Calu3 (cell line): ENCODE measurements around the gene ITGB1. TPM values are rescaled to one million over a fixed set of nuclear protein-coding genes. Genes with fewer than 3 reads are reported as not detected.

Experiments used
- BruUV-seq: library from RNA; stranded (reverse); fragments of 400-500 nt; replicated peaks from 2 replicates; lab custom pipeline; 2021; lab: Mats Ljungman, UMichigan
- CTCF ChIA-PET: fragments of 300-600 bp; sonication (Branson Sonifier 250); formaldehyde crosslinking; loops from one replicate; lab custom pipeline; 2022; ENCODE audit warnings: antibody characterized with exemption; lab: Charles Lee
- DNase-seq: peaks from one replicate; pipeline ENCODE4 v3.0.0; 2022
- H3K27ac Mint-ChIP-seq: one replicate; pipeline ENCODE4 v1.8.0; 2022; ENCODE audit warnings: mixed read lengths; ENCODE audit not compliant: unreplicated experiment
- H3K27me3 Mint-ChIP-seq: one replicate; pipeline ENCODE4 v1.8.0; 2022; ENCODE audit warnings: mixed read lengths; ENCODE audit not compliant: unreplicated experiment
- H3K36me3 Mint-ChIP-seq: one replicate; pipeline ENCODE4 v1.8.0; 2022; ENCODE audit warnings: mild to moderate bottlenecking, moderate library complexity, mixed read lengths; ENCODE audit not compliant: insufficient read depth, unreplicated experiment
- H3K4me1 Mint-ChIP-seq: one replicate; pipeline ENCODE4 v1.8.0; 2022; ENCODE audit warnings: mild to moderate bottlenecking, low read depth, mixed read lengths; ENCODE audit not compliant: unreplicated experiment
- H3K4me3 Mint-ChIP-seq: one replicate; pipeline ENCODE4 v1.8.0; 2022; ENCODE audit warnings: mild to moderate bottlenecking, low read depth, moderate library complexity, mixed read lengths; ENCODE audit not compliant: unreplicated experiment
- H3K9me3 Mint-ChIP-seq: one replicate; pipeline ENCODE4 v1.8.0; 2022; ENCODE audit warnings: low read depth, mixed read lengths; ENCODE audit not compliant: unreplicated experiment
- CTCF ChIP-seq: fragments of 200-600 bp; IDR thresholded peaks from one replicate; pipeline ENCODE4 v1.8.0; 2022; ENCODE audit warnings: antibody characterized with exemption; ENCODE audit not compliant: unreplicated experiment
- intact Hi-C: fragments of 100-400 bp; cut with micrococcal nuclease; formaldehyde crosslinking; loops from one replicate; pipeline ENCODE4 v1.10.0; 2022; ENCODE audit not compliant: unreplicated experiment
- total RNA-seq: library from RNA; stranded (reverse); gene quantifications from 2 replicates; pipeline ENCODE4 v1.2.3, GENCODE V29; 2022

Gene ITGB1
- total RNA-seq, 1 experiment from 2014 or later, result 1,455 TPM

- Mint-ChIP-seq H3K9me3 (peaks cover 2% of the 10 kb centered on the region), H3K4me3 (no peak overlapping the region), H3K36me3 (peaks cover 13% of the 10 kb centered on the region), H3K27me3 (no peaks in the 10 kb centered on the region), H3K27ac (no peak overlapping the region), H3K4me1 (peaks cover 19% of the 10 kb centered on the region)
- BruUV-seq, result no TSS peak
- intact Hi-C loops, result no loop called here
- CTCF ChIA-PET, result no interaction called here
- no peak for DNase-seq
- TF ChIP-seq CTCF, result no peak
These were observed 32.8 kb upstream of the ITGB1 start for GRCh38 chr10:32990811-32991210.

- Mint-ChIP-seq H3K9me3 (peaks cover 2% of the 10 kb centered on the region), H3K27me3 (no peaks in the 10 kb centered on the region), H3K4me3 (no peak overlapping the region), H3K4me1 (peaks cover 16% of the 10 kb centered on the region), H3K27ac (peak overlapping the region; percentile 64), H3K36me3 (peaks cover 26% of the 10 kb centered on the region)
- DNase-seq, result no peak
- no peak for TF ChIP-seq CTCF
- no TSS peak for BruUV-seq
- intact Hi-C loops, result no loop called here
- CTCF ChIA-PET, result no interaction called here
These were observed 30.6 kb upstream of the ITGB1 start for GRCh38 chr10:32988604-32989003.

- Mint-ChIP-seq H3K4me3 (no peak overlapping the region), H3K36me3 (peaks cover 34% of the 10 kb centered on the region), H3K9me3 (no peaks in the 10 kb centered on the region), H3K27ac (no peak overlapping the region), H3K4me1 (peaks cover 29% of the 10 kb centered on the region), H3K27me3 (no peaks in the 10 kb centered on the region)
- CTCF ChIA-PET, result no interaction called here
- intact Hi-C loops, result no loop called here
- no peak for TF ChIP-seq CTCF
- no TSS peak for BruUV-seq
- no peak for DNase-seq
These were observed 29.1 kb upstream of the ITGB1 start for GRCh38 chr10:32987172-32987571.

GRCh38 chr10:32985775-32986350, 27.8 kb upstream of the ITGB1 start:
- CTCF ChIA-PET, result interaction anchor here (0.8 kb wide), 2 partner anchors 12 to 23 kb away, joined by 3 to 4 read pairs; no protein-coding TSS in a partner anchor
- TF ChIP-seq CTCF, result no peak
- intact Hi-C loops, result no loop called here
- Mint-ChIP-seq H3K4me1 (peaks cover 43% of the 10 kb centered on the region), H3K27me3 (no peaks in the 10 kb centered on the region), H3K27ac (peak overlapping the region; percentile 100), H3K4me3 (no peak overlapping the region), H3K9me3 (no peaks in the 10 kb centered on the region), H3K36me3 (peaks cover 46% of the 10 kb centered on the region)
- no peak for DNase-seq
- BruUV-seq, result no TSS peak
